Neural cell (in vitro differentiated cells): ENCODE measurements around the gene RBKS.
"Not testable (repeated sequence)": the region's sequence is repeated elsewhere in the genome, so short reads cannot be mapped to it uniquely, and the experiment has no call there.

Experiments used
- EP300 ChIP-seq: fragments of 450-650 bp; conservative IDR thresholded peaks from 2 replicates; pipeline ENCODE4 v1.6.1; 2014; ENCODE audit warnings: antibody characterized with exemption, mild to moderate bottlenecking, moderate library complexity; ENCODE audit not compliant: poor library complexity, severe bottlenecking
- EZH2 ChIP-seq: fragments of 200-600, 300-800 bp; shearing (Covaris generic), sonication (generic); IDR thresholded peaks from 2 replicates; pipeline ENCODE4 v1.6.1; 2014; ENCODE audit warnings: antibody characterized with exemption, low read length, borderline replicate concordance, mild to moderate bottlenecking; ENCODE audit not compliant: insufficient read depth, poor library complexity, severe bottlenecking
- MXI1 ChIP-seq: fragments of 450-650 bp; conservative IDR thresholded peaks from 2 replicates; pipeline ENCODE4 v1.6.1; 2014; ENCODE audit warnings: antibody characterized with exemption, mild to moderate bottlenecking; ENCODE audit not compliant: poor library complexity, severe bottlenecking
- POLR2AphosphoS5 ChIP-seq: IDR thresholded peaks from 2 replicates; pipeline ENCODE4 v1.6.1; 2012
- SMC3 ChIP-seq: fragments of 450-650 bp; conservative IDR thresholded peaks from 2 replicates; pipeline ENCODE4 v1.6.1; 2014; ENCODE audit warnings: antibody characterized with exemption, mild to moderate bottlenecking, moderate library complexity; ENCODE audit not compliant: poor library complexity
- TAF1 ChIP-seq: IDR thresholded peaks from 2 replicates; pipeline ENCODE4 v1.6.1; 2012; ENCODE audit warnings: low read depth
- TF ChIP-seq, protein P1 (sequence below): fragments of 450-650 bp; IDR thresholded peaks from 2 replicates; pipeline ENCODE4 v1.5.1; 2014; ENCODE audit warnings: antibody characterized with exemption, mild to moderate bottlenecking, moderate library complexity; ENCODE audit not compliant: poor library complexity, severe bottlenecking
- TF ChIP-seq, protein P2 (sequence below): IDR thresholded peaks from 2 replicates; pipeline ENCODE4 v1.6.1; 2012; ENCODE audit warnings: borderline replicate concordance

DNA sequence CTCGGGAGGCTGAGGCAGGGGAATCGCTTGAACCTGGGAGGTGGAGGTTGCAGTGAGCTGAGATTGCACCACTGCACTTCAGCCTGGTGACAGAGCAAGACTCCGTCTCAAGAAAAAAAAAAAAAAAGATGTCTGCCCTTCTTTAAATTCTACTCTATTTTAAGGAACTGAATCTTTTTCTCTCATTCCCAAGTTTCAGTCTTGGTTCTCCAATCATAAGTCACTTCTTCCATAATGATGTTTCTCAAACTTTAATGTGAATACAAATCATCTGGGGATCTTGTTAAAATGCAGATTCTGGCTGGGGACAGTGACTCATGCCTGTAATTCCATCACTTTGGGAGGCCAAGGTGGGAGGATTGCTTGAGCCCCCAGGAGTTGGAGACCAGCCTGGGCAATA, 125.7 kb downstream of the RBKS start:
- TF ChIP-seq TAF1, EZH2, SMC3, POLR2AphosphoS5, EP300, MXI1: not testable (repeated sequence)
- TF ChIP-seq, protein P1, sequence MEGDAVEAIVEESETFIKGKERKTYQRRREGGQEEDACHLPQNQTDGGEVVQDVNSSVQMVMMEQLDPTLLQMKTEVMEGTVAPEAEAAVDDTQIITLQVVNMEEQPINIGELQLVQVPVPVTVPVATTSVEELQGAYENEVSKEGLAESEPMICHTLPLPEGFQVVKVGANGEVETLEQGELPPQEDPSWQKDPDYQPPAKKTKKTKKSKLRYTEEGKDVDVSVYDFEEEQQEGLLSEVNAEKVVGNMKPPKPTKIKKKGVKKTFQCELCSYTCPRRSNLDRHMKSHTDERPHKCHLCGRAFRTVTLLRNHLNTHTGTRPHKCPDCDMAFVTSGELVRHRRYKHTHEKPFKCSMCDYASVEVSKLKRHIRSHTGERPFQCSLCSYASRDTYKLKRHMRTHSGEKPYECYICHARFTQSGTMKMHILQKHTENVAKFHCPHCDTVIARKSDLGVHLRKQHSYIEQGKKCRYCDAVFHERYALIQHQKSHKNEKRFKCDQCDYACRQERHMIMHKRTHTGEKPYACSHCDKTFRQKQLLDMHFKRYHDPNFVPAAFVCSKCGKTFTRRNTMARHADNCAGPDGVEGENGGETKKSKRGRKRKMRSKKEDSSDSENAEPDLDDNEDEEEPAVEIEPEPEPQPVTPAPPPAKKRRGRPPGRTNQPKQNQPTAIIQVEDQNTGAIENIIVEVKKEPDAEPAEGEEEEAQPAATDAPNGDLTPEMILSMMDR, result not testable (repeated sequence)
- TF ChIP-seq, protein P2, sequence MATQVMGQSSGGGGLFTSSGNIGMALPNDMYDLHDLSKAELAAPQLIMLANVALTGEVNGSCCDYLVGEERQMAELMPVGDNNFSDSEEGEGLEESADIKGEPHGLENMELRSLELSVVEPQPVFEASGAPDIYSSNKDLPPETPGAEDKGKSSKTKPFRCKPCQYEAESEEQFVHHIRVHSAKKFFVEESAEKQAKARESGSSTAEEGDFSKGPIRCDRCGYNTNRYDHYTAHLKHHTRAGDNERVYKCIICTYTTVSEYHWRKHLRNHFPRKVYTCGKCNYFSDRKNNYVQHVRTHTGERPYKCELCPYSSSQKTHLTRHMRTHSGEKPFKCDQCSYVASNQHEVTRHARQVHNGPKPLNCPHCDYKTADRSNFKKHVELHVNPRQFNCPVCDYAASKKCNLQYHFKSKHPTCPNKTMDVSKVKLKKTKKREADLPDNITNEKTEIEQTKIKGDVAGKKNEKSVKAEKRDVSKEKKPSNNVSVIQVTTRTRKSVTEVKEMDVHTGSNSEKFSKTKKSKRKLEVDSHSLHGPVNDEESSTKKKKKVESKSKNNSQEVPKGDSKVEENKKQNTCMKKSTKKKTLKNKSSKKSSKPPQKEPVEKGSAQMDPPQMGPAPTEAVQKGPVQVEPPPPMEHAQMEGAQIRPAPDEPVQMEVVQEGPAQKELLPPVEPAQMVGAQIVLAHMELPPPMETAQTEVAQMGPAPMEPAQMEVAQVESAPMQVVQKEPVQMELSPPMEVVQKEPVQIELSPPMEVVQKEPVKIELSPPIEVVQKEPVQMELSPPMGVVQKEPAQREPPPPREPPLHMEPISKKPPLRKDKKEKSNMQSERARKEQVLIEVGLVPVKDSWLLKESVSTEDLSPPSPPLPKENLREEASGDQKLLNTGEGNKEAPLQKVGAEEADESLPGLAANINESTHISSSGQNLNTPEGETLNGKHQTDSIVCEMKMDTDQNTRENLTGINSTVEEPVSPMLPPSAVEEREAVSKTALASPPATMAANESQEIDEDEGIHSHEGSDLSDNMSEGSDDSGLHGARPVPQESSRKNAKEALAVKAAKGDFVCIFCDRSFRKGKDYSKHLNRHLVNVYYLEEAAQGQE, result not testable (repeated sequence)
